GM18909 (cell line): Measurements from ENCODE around the gene REXO4.
"Not testable (repeated sequence)": the region's sequence is repeated elsewhere in the genome, so short reads cannot be mapped to it uniquely, and the experiment has no call there.

Experiments
- ATAC-seq: cut with Tn5 transposase; IDR thresholded peaks from one replicate; pipeline ENCODE4 v1.9.1; 2021; ENCODE audit warnings: mild to moderate bottlenecking; ENCODE audit not compliant: unreplicated experiment, poor library complexity

REXO4 gene

DNA sequence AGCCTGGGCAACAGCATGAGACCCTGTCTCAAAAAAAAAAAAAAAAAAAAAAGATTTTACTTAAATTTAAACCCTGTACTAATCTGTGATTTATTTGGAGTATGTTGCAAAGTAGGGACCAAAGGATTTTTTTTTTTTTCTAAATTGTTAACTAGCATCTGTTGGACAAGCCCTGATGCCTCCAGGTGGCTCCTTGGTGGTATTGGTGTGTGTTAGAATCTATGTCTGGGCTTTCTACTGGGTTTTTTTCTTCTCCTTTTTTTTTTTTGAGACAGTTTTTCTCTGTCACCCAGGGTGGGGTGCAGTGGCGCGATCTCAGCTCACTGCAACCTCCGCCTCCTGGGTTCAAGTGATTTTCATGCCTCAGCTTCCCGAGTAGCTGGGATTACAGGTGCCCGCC lies 34.1 kb upstream of the REXO4 start:
- ATAC-seq: not testable (repeated sequence)

DNA sequence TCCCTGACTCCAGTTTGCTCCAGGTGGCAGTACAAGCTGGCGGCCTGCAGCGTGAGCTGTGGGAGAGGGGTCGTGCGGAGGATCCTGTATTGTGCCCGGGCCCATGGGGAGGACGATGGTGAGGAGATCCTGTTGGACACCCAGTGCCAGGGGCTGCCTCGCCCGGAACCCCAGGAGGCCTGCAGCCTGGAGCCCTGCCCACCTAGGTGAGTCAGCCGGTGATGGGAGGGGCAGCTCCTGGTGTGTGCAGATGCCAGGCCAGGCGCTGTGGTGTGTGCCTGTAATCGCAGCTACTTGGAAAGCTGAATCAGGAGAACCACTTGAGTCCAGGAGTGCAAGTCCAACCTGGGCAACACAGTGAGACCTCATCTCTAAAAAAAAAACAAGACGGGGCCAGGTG lies 31.9 kb upstream of the REXO4 start:
- no peak for ATAC-seq

DNA sequence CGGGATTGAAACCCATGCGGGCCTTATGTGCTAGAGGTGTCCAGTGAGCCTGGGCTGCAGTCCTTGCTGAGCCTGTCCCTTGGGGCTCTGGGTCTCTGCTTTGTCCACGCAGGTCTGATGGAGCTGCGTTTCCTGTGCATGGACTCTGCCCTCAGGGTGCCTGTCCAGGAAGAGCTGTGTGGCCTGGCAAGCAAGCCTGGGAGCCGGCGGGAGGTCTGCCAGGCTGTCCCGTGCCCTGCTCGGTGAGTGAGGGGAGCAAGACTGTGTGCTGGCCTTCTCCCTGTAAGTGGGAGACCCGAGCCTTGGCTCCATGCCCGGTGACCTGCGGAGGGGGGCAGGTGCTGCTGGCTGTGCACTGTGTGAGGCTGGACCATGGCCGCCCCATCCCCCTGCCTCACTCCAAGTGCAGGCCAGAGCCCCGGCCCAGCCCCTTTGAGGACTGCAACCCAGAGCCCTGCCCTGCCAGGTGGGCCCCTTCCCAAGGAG lies 30.7 kb upstream of the REXO4 start:
- ATAC-seq: no peak

DNA sequence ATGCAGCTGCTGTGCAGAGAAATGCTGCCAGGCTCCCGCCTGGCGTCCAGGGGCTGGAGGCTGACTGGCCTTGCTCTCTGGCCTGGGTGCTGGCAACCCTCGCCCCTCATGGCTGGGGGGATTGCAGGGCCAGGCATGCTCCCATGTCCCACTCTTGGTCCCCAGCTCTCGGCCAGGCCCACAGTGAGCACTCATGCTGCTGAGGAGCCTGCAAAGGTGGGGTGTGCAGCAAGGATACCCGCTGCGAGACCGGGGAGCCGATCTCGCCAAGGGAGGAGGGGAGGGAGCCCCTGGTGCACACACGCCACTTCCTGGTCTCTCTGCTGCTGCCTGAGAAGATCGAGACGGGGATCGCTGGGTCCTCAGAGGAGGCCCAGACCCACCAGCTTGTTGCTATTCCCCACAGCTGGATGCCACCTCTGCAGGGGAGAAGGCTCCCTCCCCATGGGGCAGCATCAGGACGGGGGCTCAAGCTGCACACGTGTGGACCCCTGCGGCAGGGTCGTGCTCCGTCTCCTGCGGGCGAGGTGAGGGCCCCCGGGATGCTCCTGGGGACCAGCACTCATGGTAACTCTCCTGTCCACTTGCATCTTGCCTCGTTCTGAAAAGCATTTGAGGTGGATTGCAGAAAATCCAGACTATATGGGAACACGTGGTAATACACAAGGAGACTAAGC lies 27.6 kb upstream of the REXO4 start:
- no peak for ATAC-seq

DNA sequence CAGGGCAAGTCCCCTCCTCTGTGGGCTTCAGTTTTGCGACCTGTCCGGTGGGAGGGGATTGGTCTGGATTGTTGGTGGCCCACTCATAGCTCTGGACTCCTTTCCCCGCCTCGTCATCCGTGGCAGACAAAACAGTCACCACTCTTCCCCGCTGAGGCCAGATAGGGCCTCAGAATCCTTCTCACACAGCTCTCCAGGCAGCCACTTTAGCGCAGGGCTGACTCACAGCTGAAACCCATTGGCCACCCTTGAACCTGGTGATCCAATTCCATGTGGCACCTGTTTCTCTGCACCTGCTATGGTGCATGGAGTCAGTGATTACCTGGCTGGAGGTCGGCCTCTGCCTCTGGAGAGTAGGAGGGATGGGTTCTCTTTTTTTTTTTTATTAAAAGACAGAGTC lies 26.2 kb upstream of the REXO4 start:
- no peak for ATAC-seq

DNA sequence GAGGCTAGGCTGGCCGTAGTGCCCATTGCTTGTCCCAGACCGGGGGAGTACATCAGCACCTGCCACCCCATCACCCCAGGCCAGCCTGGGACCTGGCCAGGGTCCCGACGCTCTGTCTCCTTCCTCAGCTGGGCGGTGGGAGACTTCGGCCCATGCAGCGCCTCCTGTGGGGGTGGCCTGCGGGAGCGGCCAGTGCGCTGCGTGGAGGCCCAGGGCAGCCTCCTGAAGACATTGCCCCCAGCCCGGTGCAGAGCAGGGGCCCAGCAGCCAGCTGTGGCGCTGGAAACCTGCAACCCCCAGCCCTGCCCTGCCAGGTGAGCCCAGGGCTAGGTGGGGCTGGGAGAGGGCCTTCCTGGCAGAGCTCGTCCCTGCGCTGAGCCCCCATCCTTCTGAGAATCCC lies 25.4 kb upstream of the REXO4 start:
- no peak for ATAC-seq

DNA sequence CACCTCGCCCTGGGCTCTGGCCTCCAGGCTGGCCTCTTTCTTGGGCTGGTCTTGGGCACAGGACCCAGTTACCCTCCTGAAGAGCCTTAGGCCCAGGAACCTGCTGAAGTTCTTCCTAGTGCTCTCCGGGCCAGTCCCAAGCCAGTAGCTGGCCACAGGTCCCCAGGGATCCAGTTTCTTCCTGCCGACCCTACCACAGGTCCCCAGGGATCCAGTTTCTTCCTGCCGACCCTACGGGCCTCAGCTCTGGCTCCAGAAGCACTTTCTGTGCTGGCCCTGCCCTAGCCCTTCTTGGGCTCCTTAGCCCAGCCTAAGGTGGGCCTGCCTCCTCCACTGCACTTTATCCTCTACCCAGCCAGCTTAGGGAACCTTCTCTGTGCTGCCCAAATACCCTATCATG lies 23.8 kb upstream of the REXO4 start:
- no peak for ATAC-seq

DNA sequence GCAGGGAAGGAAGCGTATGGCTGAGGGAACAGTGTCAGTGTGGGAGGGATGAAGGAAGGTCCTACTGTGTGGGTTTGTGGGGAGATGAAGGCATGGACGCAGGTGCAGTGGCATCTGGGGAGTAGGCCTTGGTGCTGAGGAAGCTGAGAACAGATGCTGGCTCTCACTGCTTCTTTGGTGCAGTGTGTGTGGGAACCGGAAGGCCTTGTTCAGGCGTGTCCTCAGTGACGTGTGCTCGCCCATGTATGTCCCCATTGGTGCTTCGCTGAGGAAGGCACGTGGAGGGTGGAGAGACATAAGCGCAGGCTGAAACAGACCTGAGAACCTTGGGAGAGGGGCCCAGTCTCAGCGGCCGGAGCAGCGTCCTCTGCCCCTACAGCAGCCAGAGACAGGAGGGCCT lies 23.1 kb upstream of the REXO4 start:
- no peak for ATAC-seq

DNA sequence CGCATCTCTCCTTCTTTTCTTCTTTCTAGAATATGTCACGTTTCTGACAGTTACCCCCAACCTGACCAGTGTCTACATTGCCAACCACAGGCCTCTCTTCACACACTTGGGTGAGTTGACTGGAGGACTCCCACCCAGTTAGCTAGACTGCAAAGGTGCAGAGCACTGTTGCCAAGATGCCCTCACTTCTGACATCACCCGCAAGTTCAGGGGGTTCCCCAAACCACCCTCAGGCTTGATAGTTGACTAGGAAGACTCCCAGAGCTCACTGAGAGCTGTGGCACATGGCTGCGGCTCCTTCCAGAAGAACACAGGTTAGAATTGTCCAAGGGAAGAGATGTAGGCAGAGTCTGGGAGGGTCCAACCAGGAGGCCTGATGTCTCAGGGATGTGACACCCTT lies 21.5 kb upstream of the REXO4 start:
- ATAC-seq: no peak

DNA sequence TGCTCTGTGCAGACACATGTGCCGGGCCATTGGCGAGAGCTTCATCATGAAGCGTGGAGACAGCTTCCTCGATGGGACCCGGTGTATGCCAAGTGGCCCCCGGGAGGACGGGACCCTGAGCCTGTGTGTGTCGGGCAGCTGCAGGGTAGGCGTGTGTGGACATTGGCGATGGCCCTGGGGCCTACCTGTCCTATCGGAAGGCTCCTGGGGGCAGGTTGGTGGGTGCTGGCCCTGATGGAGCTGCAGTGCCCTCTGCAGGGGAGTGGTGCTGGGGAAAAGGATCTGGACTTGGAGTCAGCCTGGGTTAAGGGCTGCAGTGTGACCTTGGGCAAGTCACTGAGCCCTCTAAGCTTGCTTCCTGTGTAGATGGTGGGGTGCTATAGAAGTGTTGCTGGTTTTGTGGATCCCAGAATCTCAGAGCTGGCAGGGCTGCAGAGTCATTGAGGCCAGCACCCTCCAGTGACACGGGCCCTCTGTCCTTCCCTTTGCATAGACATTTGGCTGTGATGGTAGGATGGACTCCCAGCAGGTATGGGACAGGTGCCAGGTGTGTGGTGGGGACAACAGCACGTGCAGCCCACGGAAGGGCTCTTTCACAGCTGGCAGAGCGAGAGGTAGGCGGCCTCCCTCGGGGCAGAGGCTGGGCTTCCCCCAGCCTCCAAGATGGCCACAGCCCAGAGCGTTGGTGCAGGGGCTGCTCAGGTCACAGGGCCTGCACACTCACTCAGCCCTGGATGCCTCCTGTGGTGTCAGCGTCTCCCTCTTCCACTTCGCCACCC lies 20.1 kb upstream of the REXO4 start:
- no peak for ATAC-seq

DNA sequence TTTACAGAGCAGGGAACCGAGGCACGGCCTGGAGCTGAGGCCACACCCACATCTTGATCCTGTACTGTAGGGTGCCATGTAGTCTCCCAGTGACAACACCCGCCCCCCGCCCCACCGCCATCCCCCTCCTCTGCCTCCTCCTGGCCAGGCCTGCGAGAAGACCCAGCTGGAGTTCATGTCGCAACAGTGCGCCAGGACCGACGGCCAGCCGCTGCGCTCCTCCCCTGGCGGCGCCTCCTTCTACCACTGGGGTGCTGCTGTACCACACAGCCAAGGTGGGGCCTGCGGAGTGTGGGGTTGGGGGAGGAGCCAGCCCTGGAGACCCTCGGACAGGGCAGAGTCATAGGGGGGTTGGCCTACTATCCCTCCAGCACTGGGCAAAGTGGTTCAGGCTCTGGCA lies 18.9 kb upstream of the REXO4 start:
- ATAC-seq: no peak

DNA sequence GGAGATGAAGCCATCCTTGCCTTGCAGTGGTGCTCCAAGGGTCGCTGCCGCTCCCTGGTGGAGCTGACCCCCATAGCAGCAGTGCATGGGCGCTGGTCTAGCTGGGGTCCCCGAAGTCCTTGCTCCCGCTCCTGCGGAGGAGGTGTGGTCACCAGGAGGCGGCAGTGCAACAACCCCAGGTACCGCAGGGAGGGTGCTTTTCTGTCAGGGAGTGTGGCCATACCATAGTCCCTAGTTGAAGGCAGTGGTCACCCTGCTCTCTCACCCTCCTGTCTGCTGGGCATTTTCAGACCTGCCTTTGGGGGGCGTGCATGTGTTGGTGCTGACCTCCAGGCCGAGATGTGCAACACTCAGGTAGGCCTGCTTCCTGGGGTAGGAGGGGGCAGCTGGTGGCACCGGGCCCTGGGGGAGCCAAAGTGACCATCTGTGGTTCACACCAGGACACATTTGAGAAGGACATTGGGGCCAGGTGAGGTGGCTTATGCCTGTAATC lies 15.6 kb upstream of the REXO4 start:
- ATAC-seq: no peak

DNA sequence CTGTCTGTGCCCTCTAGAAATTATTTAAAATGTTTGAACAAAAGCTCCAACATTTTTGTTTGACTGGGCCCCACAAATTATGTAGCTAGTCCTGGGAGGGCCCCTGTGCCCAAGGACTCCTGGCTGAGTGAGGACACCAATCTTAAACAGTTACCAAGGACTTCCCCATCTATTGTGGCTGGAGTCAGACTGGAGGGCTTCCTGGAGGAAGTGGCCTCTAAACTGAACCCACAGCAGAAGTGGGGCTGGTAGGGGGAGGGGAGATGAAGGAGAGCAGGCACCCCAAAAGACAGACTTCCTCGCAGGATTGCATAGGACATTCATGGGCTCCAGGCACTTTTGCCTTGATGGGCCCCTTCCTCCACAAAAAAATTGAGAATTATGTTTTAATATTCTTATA lies 12.4 kb upstream of the REXO4 start:
- no peak for ATAC-seq

DNA sequence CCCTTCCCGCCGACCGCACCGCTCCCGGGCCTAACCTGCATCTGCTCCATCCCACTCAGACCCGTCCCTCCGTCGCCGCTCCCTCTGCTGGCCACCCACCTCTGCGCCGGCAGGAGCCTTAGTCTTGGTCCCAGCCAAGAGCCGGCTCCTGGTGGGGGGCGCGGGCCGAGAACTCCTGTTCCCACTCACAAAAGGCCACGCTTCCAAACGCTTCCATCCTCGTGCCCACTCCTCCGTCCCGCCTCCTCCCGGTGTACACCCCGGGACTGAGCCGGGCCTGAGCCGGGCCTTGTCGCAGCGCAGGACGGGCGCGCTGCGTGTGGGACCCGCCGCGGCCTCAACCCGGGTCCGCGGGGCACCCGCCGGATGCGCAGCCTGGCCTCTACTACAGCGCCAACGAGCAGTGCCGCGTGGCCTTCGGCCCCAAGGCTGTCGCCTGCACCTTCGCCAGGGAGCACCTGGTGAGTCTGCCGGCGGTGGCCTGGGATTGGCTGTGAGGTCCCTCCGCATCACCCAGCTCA lies 11.9 kb upstream of the REXO4 start:
- no peak for ATAC-seq

DNA sequence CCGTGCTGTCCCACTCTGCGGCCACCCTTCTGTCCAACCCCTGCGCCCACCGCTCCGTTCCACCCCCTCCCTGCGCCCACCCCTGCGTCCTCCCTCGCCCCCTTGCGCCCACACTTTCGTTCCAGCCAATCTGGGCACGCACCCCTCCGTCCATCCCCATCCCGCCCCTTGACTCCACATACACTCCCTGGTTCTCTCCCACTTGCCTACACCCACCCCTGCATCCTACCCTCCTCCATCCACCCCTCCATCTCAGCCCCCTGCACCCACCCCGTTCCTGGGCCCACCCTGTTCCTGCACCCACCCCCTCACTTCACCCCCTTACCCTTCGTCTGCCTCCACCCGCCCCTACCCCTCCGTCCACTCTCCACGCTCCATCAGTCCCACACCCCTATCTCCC lies 11.4 kb upstream of the REXO4 start:
- ATAC-seq: no peak

DNA sequence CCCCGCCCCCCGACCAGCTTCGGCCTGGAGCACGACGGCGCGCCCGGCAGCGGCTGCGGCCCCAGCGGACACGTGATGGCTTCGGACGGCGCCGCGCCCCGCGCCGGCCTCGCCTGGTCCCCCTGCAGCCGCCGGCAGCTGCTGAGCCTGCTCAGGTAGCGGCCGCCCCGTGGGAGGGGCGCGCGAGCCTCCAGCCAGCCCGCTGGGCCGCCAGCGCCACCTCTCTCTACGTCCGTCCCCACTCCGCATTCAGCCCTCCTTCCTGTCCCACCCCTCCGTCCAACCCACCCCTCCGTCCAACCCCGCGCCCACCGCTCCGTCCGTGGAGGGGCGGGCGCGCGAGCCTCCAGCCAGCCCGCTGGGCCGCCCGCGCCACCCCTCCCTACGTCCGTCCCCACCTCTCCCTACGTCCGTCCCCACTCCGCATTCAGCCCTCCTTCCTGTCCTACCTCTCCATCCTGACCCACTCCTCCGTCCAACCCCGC lies 10.8 kb upstream of the REXO4 start:
- no peak for ATAC-seq

DNA sequence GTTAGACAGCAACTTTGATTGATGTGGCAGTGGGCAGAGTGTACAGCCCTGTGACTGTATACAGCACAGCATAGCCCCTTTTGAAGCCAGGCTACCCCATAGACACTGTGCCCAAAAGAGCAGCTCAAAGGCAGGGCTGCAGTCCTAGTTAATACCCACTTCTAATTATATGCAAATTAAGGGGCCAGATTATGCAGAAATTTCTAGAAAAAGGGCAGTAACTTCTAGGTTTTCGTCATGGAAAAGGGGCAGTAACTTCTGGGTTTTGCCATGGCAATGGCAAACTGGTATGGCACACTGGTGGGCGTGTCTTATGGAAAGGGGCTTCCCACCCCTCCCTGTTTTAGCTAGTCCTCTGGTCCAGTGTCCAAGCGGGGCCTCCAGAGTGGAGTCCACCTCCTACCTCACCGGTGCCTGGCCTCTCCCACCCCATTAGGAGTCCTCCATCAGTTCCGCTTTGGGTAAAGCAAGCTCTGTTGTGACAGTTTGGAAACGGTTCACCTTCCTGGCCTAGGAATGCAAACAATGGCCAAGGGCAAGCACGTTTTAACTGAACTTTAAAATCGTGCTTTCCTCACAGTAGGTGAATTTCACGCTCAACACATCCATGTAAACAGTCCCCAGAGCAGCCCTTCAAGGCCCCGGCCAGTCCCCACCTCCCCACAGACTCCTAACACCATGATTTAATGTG lies 10.0 kb upstream of the REXO4 start:
- ATAC-seq: no peak

DNA sequence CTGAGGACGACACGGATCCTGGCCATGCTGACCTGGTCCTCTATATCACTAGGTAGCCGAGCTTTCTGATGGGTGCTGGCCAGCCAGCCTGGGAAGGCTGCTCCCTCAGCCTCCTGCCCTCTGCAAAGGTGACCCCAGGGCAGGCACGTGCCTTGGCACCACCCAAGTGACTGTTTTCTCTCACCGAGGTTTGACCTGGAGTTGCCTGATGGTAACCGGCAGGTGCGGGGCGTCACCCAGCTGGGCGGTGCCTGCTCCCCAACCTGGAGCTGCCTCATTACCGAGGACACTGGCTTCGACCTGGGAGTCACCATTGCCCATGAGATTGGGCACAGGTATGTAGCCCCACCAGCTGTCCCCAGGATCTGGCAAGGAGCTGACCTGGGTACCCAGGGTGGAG lies 8.2 kb upstream of the REXO4 start:
- no peak for ATAC-seq

DNA sequence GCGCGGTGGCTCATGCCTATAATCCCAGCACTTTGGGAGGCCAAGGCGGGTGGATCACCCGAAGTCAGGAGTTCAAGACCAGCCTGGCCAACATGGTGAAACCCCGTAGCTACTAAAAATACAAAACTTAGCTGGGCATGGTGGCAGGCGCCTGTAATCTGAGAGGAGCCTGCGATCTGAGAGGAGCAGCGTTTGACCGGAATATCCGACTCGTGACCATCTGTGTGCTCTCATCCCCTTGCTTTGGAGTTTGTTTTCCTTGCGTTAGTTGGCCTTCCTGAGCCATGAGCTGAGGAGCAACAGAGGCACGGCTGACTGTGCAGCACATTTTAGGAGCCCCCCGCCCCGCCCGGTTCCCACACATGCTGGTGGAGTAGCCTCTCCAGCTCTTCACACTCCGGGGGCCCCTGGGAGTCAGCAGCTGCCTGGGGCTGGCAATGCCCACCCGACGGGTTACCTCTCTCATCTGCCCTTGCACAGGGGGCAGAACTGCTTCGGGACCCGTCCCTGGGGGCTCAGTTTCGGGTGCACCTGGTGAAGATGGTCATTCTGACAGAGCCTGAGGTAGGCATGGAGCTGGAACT lies 7.3 kb upstream of the REXO4 start:
- no peak for ATAC-seq

DNA sequence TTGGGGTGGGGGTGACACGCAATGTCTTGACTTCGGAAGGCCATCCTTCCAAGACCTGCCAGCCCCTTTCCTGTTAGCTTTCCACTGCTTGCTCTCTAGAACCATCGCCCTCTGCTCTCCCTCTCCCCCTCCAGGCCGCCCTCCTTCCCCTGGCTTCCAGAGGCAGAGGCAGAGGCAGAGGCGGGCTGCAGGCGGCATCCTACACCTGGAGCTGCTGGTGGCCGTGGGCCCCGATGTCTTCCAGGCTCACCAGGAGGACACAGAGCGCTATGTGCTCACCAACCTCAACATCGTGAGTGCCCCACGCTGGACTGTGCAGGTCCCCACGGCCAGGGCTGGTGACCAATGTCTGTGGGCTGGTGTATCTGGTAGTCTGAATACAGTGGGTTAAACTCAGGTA lies 6.4 kb upstream of the REXO4 start:
- ATAC-seq: no peak

DNA sequence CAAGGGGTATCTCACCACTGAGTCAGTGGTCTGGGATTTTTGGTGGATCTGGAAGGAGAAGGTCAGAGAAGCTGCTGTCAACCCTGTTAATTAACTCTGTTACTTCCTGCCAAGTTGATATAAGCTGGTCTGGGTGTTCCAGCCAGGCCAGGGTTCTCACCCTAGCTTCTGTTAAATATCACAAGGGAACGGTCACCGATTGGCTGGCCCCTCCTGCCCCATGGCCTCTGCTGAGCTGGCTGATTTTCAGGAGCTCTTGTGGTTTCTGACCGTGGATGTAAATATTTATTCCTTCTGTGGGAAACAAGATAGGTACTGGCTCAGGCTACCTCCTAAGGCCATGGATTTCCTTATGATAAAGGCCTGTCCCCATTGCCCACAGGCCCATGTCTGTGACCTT lies 5.4 kb upstream of the REXO4 start:
- ATAC-seq: no peak
